ENCODE data around the gene ASB3. TPM values are rescaled to one million over a fixed set of nuclear protein-coding genes. Genes with fewer than 3 reads are reported as not detected.

Gene ASB3
- total and polyA plus RNA-seq, 2 donors (not counting 3 experiments of a cell fraction or from before 2014, with no cell fraction given): 20.3 to 20.5 TPM

GRCh38 chr2:53752385-53752784, 34.4 kb downstream of the ASB3 start:
- no peaks in the 10 kb centered on the region for H3K9me3 ChIP-seq (replicated peaks; ENCODE audit: control insufficient read depth, insufficient read depth, low read length)
- no TSS peak for BruUV-seq (replicated peaks)
- H3K9ac ChIP-seq (replicated peaks; ENCODE audit: extremely low read depth, insufficient read depth, low read length): no peak overlapping the region
- H3K9me1 ChIP-seq (replicated peaks; ENCODE audit: control insufficient read depth, extremely low read depth, insufficient read depth, low read length): no peaks in the 10 kb centered on the region
- intact Hi-C loops (cut with micrococcal nuclease) (no loop called here), dilution Hi-C loops (cut with MboI; ENCODE audit: extremely low pct_ligation_motif_present, low sequenced_read_pairs) (no loop called here)
- H3K4me2 ChIP-seq (ENCODE audit: insufficient read depth, low read length): no peak overlapping the region
- no peaks in the 10 kb centered on the region for H3K79me2 ChIP-seq (ENCODE audit: control insufficient read depth, insufficient read depth, low read length)
- H3K27ac ChIP-seq (ENCODE audit: insufficient read depth, low read depth, low read length): no peak overlapping the region
- H4K20me1 ChIP-seq (replicated peaks; ENCODE audit: control insufficient read depth, extremely low read depth, insufficient read depth, low read length): no peaks in the 10 kb centered on the region
- POLR2A ChIA-PET: no interaction called here
- DNase-seq (ENCODE audit: low read depth, low spot score) (no peak), FAIRE-seq (no peak)
- no peaks in the 10 kb centered on the region for H3K27me3 ChIP-seq (ENCODE audit: control insufficient read depth in 2 of 2, insufficient read depth in 2 of 2, low read length in 2 of 2)
- peaks cover 3% of the 10 kb centered on the region for H3K4me1 ChIP-seq (ENCODE audit: control insufficient read depth, extremely low read depth, insufficient read depth, low read length)
- TF ChIP-seq JUN (IDR thresholded peaks at IDR 0.05; ENCODE audit: borderline replicate concordance, insufficient read depth, insufficient read length, low read depth) (no peak), GATA2 (IDR thresholded peaks at IDR 0.05; ENCODE audit: insufficient read depth, insufficient read length, low read depth, low read length) (no peak), POLR2AphosphoS5 (IDR thresholded peaks at IDR 0.05; ENCODE audit: insufficient read depth, low read depth, low read length) (no peak)
- peaks cover 0 to 5% of the 10 kb centered on the region in 2 experiments for H3K36me3 ChIP-seq (ENCODE audit: control insufficient read depth in 2 of 2, extremely low read depth in 1 of 2, insufficient read depth in 2 of 2, low read length in 2 of 2)
- no peak overlapping the region for H2AFZ ChIP-seq (ENCODE audit: low read depth, low read length)
- no peak overlapping the region for H3K4me3 ChIP-seq (replicated peaks in 1 of 3; ENCODE audit: insufficient read depth in 1 of 3, low read depth in 1 of 3, low read length in 3 of 3)
- CTCF ChIA-PET: interaction anchor here (1.2 kb wide), 1 partner anchor 15 kb away, joined by 3 read pairs; no protein-coding TSS in a partner anchor

- ChIA-PET CTCF (interaction anchor here (1.2 kb wide), 1 partner anchor 15 kb away, joined by 3 read pairs; no protein-coding TSS in a partner anchor), POLR2A (no interaction called here)
- H3K4me2 ChIP-seq (ENCODE audit: insufficient read depth, low read length): no peak overlapping the region
- no peak overlapping the region for H3K27ac ChIP-seq (ENCODE audit: insufficient read depth, low read depth, low read length)
- no peaks in the 10 kb centered on the region for H3K79me2 ChIP-seq (ENCODE audit: control insufficient read depth, insufficient read depth, low read length)
- TF ChIP-seq FOS (IDR thresholded peaks at IDR 0.05; ENCODE audit: borderline replicate concordance, insufficient read depth, low read length): peak; percentile 62
- TF ChIP-seq MAX (IDR thresholded peaks at IDR 0.05; ENCODE audit: insufficient read depth, insufficient read length): no peak
- dilution Hi-C loops (cut with MboI; ENCODE audit: extremely low pct_ligation_motif_present, low sequenced_read_pairs): no loop called here
- BruUV-seq (replicated peaks): no TSS peak
- no peak overlapping the region for H2AFZ ChIP-seq (ENCODE audit: low read depth, low read length)
- H3K36me3 ChIP-seq (ENCODE audit: control insufficient read depth in 2 of 2, extremely low read depth in 1 of 2, insufficient read depth in 2 of 2, low read length in 2 of 2): peaks cover 0 to 3% of the 10 kb centered on the region in 2 experiments
- H3K4me1 ChIP-seq (ENCODE audit: control insufficient read depth, extremely low read depth, insufficient read depth, low read length): peaks cover 3% of the 10 kb centered on the region
- no peak overlapping the region for H3K9ac ChIP-seq (replicated peaks; ENCODE audit: extremely low read depth, insufficient read depth, low read length)
- H3K9me1 ChIP-seq (replicated peaks; ENCODE audit: control insufficient read depth, extremely low read depth, insufficient read depth, low read length): no peaks in the 10 kb centered on the region
- H4K20me1 ChIP-seq (replicated peaks; ENCODE audit: control insufficient read depth, extremely low read depth, insufficient read depth, low read length): no peaks in the 10 kb centered on the region
- intact Hi-C loops (cut with micrococcal nuclease): no loop called here
- no peaks in the 10 kb centered on the region for H3K9me3 ChIP-seq (replicated peaks; ENCODE audit: control insufficient read depth, insufficient read depth, low read length)
- peak; percentile 28 for FAIRE-seq
- DNase-seq (ENCODE audit: low read depth, low spot score): peak; percentile 24
- H3K27me3 ChIP-seq (ENCODE audit: control insufficient read depth in 2 of 2, insufficient read depth in 2 of 2, low read length in 2 of 2): no peaks in the 10 kb centered on the region
- no peak overlapping the region for H3K4me3 ChIP-seq (replicated peaks in 1 of 3; ENCODE audit: insufficient read depth in 1 of 3, low read depth in 1 of 3, low read length in 3 of 3)
These were observed 35.0 kb downstream of the ASB3 start for GRCh38 chr2:53751728-53752127.

All from endothelial cell of umbilical vein (primary cell).